HG03457 (cell line): ENCODE results near the gene EXOG.
"Not testable (repeated sequence)": the region's sequence is repeated elsewhere in the genome, so short reads cannot be mapped to it uniquely, and the experiment has no call there.

Experiments used
- ATAC-seq: cut with Tn5 transposase; IDR thresholded peaks from one replicate; pipeline ENCODE4 v1.9.1; 2021; ENCODE audit warnings: moderate number of reproducible peaks; ENCODE audit not compliant: unreplicated experiment

The EXOG gene

GRCh38 chr3:38561746-38562466, 65.8 kb downstream of the EXOG start:
- no peak for ATAC-seq

GRCh38 chr3:38562467-38562925, 66.4 kb downstream of the EXOG start:
- ATAC-seq: no peak

GRCh38 chr3:38563070-38563885, 67.1 kb downstream of the EXOG start:
- no peak for ATAC-seq

GRCh38 chr3:38563886-38564270, 67.7 kb downstream of the EXOG start:
- ATAC-seq: no peak

- ATAC-seq: no peak
Measured at GRCh38 chr3:38564631-38565338, 68.6 kb downstream of the EXOG start.

GRCh38 chr3:38565339-38566214, 69.4 kb downstream of the EXOG start:
- no peak for ATAC-seq

- no peak for ATAC-seq
Measured at GRCh38 chr3:38566215-38566528, 70.0 kb downstream of the EXOG start.

- not testable (repeated sequence) for ATAC-seq
Measured at GRCh38 chr3:38566794-38567193, 70.7 kb downstream of the EXOG start.

- ATAC-seq: no peak
Measured at GRCh38 chr3:38567498-38567897, 71.4 kb downstream of the EXOG start.

GRCh38 chr3:38573111-38573510, 77.0 kb downstream of the EXOG start:
- no peak for ATAC-seq

GRCh38 chr3:38573556-38573955, 77.4 kb downstream of the EXOG start:
- ATAC-seq: no peak

GRCh38 chr3:38574411-38575278, 78.5 kb downstream of the EXOG start:
- no peak for ATAC-seq

- no peak for ATAC-seq
Measured at GRCh38 chr3:38575279-38575843, 79.2 kb downstream of the EXOG start.
